OCI-LY3 (cell line): ENCODE results near the gene AKAP6.

Source experiments
- EZH2phosphoT487 ChIP-seq: fragments of 200-600 bp; shearing (Covaris generic); IDR thresholded peaks from 2 replicates; pipeline ENCODE4 v1.6.1; 2018; ENCODE audit warnings: antibody characterized with exemption, mixed run types, low read depth
- TF ChIP-seq, protein P1 (sequence below): fragments of 200-600, 300-600 bp; sonication (generic); IDR thresholded peaks from 2 replicates; pipeline ENCODE4 v1.5.1; 2014; ENCODE audit warnings: antibody characterized with exemption, low read length, low read depth

GRCh38 chr14:32824195-32824594 is 495.1 kb downstream of the AKAP6 start:
- no peak for TF ChIP-seq EZH2phosphoT487
- TF ChIP-seq, protein P1, sequence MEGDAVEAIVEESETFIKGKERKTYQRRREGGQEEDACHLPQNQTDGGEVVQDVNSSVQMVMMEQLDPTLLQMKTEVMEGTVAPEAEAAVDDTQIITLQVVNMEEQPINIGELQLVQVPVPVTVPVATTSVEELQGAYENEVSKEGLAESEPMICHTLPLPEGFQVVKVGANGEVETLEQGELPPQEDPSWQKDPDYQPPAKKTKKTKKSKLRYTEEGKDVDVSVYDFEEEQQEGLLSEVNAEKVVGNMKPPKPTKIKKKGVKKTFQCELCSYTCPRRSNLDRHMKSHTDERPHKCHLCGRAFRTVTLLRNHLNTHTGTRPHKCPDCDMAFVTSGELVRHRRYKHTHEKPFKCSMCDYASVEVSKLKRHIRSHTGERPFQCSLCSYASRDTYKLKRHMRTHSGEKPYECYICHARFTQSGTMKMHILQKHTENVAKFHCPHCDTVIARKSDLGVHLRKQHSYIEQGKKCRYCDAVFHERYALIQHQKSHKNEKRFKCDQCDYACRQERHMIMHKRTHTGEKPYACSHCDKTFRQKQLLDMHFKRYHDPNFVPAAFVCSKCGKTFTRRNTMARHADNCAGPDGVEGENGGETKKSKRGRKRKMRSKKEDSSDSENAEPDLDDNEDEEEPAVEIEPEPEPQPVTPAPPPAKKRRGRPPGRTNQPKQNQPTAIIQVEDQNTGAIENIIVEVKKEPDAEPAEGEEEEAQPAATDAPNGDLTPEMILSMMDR = no peak
